Naive thymus-derived CD8-positive, alpha-beta T cell (primary cell): ENCODE results near the gene RAPGEF1. TPM values are rescaled to one million over a fixed set of nuclear protein-coding genes. Genes with fewer than 3 reads are reported as not detected.

Experiments used
- ATAC-seq, 2 donors: fragments of 150-1000 bp; cut with Tn5 transposase in 1 of 2; sonication (Bioruptor Pico), chemical (Tn5 transposase) in 1 of 2; 1 replicate in 1 of 2; 2 replicates in 1 of 2; pipeline ENCODE4 v1.10.0; 2021; ENCODE audit warnings: mild to moderate bottlenecking in 2 of 2, moderate library complexity in 2 of 2
- POLR2A ChIA-PET: fragments of 350-600 bp; sonication (Branson Sonifier 250); formaldehyde crosslinking; loops from one replicate; lab custom pipeline; 2021; ENCODE audit warnings: antibody characterized with exemption; lab: Charles Lee
- DNase-seq, 10 donors: peaks; one replicate each; pipeline versions ENCODE4 v3.0.0 to v3.0.0-alpha.2; 2020 to 2022
- H3K27ac Mint-ChIP-seq, 10 donors: one replicate each; pipeline ENCODE4 v1.8.0; 2020 to 2022; ENCODE audit warnings: mild to moderate bottlenecking in 10 of 10, mixed read lengths in 10 of 10, moderate library complexity in 4 of 10, inconsistent platforms in 1 of 10
- H3K27me3 Mint-ChIP-seq, 5 donors: one replicate each; pipeline ENCODE4 v1.8.0; 2021 to 2022; ENCODE audit warnings: mixed read lengths in 5 of 5
- H3K36me3 Mint-ChIP-seq, 3 donors: one replicate each; pipeline ENCODE4 v1.8.0; 2020 to 2022; ENCODE audit warnings: mixed read lengths in 3 of 3, mild to moderate bottlenecking in 2 of 3, inconsistent platforms in 1 of 3
- H3K4me1 Mint-ChIP-seq, 4 donors: one replicate each; pipeline ENCODE4 v1.8.0; 2021 to 2022; ENCODE audit warnings: mixed read lengths in 4 of 4
- H3K4me3 Mint-ChIP-seq, 10 donors: one replicate each; pipeline ENCODE4 v1.8.0; 2020 to 2022; ENCODE audit warnings: mild to moderate bottlenecking in 10 of 10, mixed read lengths in 10 of 10, moderate library complexity in 6 of 10, inconsistent platforms in 1 of 10
- H3K9me3 Mint-ChIP-seq, 9 donors: one replicate each; pipeline ENCODE4 v1.8.0; 2020 to 2022; ENCODE audit warnings: mixed read lengths in 9 of 9, mild to moderate bottlenecking in 3 of 9, inconsistent platforms in 1 of 9, moderate library complexity in 1 of 9
- polyA plus RNA-seq, 3 donors: library from polyadenylated mRNA; unstranded; fragments of 300-500 nt; fragmentation: Illumina TruSeq; gene quantifications; one replicate each; pipeline ENCODE4 v1.2.3, GENCODE V29; 2021
- total RNA-seq, 8 experiments: library from RNA in 2 of 8; stranded (reverse) in 2 of 8; gene quantifications; one replicate each; pipeline ENCODE4 v1.2.3 and lab custom pipeline; 2021 to 2026

The RAPGEF1 gene
- total and polyA plus RNA-seq, 5 experiments from 2014 or later = 1.6 to 94.7 (median 9.0) TPM

GRCh38 chr9:131611586-131612315 is 128.1 kb downstream of the RAPGEF1 start:
- Mint-ChIP-seq H3K4me3 (no peak overlapping the region), H3K36me3 (peaks cover 0 to 55% (median 12%) of the 10 kb centered on the region in 3 donors), H3K4me1 (peaks cover 0 to 9% (median 6%) of the 10 kb centered on the region in 4 donors), H3K27ac (peak overlapping the region in 1 of 10 donors; percentile 29), H3K27me3 (no peaks in the 10 kb centered on the region), H3K9me3 (no peaks in the 10 kb centered on the region)
- ATAC-seq = no peak
- no peak for DNase-seq
- POLR2A ChIA-PET = no interaction called here

- peaks cover 0 to 45% (median 8%) of the 10 kb centered on the region in 3 donors for H3K36me3 Mint-ChIP-seq
- no peaks in the 10 kb centered on the region for H3K27me3 Mint-ChIP-seq
- H3K4me1 Mint-ChIP-seq = peaks cover 0 to 8% (median 6%) of the 10 kb centered on the region in 4 donors
- ATAC-seq = no peak
- H3K27ac Mint-ChIP-seq = peak overlapping the region in 5 of 10 donors; percentile 8 to 70 (median 57)
- POLR2A ChIA-PET = interaction anchor here (0.6 kb wide), 1 partner anchor 24 kb away, joined by 3 read pairs; no protein-coding TSS in a partner anchor
- no peak for DNase-seq
- H3K9me3 Mint-ChIP-seq = no peaks in the 10 kb centered on the region
- H3K4me3 Mint-ChIP-seq = no peak overlapping the region
Observed at GRCh38 chr9:131610231-131610761, 129.6 kb downstream of the RAPGEF1 start.

- Mint-ChIP-seq H3K36me3 (peaks cover 0 to 49% (median 5%) of the 10 kb centered on the region in 3 donors), H3K27ac (peak overlapping the region in 1 of 10 donors; percentile 57), H3K27me3 (no peaks in the 10 kb centered on the region), H3K4me3 (no peak overlapping the region), H3K9me3 (no peaks in the 10 kb centered on the region), H3K4me1 (peaks cover 0 to 9% (median 6%) of the 10 kb centered on the region in 4 donors)
- no peak for ATAC-seq
- peak in 1 of 10 donors; percentile 4 for DNase-seq
- POLR2A ChIA-PET = no interaction called here
Observed at GRCh38 chr9:131609099-131609830, 130.6 kb downstream of the RAPGEF1 start.

- no peak overlapping the region for H3K4me3 Mint-ChIP-seq
- peaks cover 0 to 9% (median 6%) of the 10 kb centered on the region in 4 donors for H3K4me1 Mint-ChIP-seq
- peaks cover 0 to 52% (median 4%) of the 10 kb centered on the region in 3 donors for H3K36me3 Mint-ChIP-seq
- no peaks in the 10 kb centered on the region for H3K9me3 Mint-ChIP-seq
- POLR2A ChIA-PET = interaction anchor here (0.5 kb wide), 1 partner anchor 433 kb away, joined by 3 read pairs; no protein-coding TSS in a partner anchor
- DNase-seq = peak in 1 of 10 donors; percentile 9
- H3K27me3 Mint-ChIP-seq = no peaks in the 10 kb centered on the region
- peak overlapping the region in 3 of 10 donors; percentile 4 to 57 (median 27) for H3K27ac Mint-ChIP-seq
- ATAC-seq = no peak
Observed at GRCh38 chr9:131608493-131609037, 131.3 kb downstream of the RAPGEF1 start.

DNA sequence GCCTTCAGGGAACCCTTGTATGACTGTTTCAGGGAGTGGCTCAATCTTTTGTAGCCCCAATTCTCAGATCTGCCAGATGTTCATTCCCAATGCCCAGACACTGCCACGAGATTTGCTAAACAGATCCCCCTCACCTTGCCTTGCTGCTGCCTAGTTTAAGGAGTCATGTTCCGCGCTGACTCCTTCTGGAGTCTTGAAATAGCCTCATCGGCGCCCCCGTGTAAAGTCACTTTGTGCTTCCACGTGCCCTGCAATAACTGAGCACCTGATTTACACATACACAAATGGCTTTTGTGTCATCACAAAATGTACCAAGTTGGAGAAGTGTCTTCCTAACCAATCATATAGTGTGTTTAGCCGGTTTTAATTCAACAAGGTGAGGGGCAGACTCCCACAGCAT is 132.3 kb downstream of the RAPGEF1 start:
- H3K4me3 Mint-ChIP-seq = no peak overlapping the region
- H3K27ac Mint-ChIP-seq = peak overlapping the region in 3 of 10 donors; percentile 7 to 43 (median 29)
- peaks cover 0 to 8% (median 3%) of the 10 kb centered on the region in 4 donors for H3K4me1 Mint-ChIP-seq
- POLR2A ChIA-PET = no interaction called here
- peaks cover 0 to 50% (median 0%) of the 10 kb centered on the region in 3 donors for H3K36me3 Mint-ChIP-seq
- no peaks in the 10 kb centered on the region for H3K9me3 Mint-ChIP-seq
- DNase-seq = no peak
- H3K27me3 Mint-ChIP-seq = no peaks in the 10 kb centered on the region
- no peak for ATAC-seq

GRCh38 chr9:131606896-131607567 is 132.8 kb downstream of the RAPGEF1 start:
- no peak overlapping the region for H3K4me3 Mint-ChIP-seq
- H3K36me3 Mint-ChIP-seq = peaks cover 0 to 53% (median 0%) of the 10 kb centered on the region in 3 donors
- ATAC-seq (no peak), DNase-seq (no peak)
- H3K4me1 Mint-ChIP-seq = peaks cover 0 to 10% (median 4%) of the 10 kb centered on the region in 4 donors
- H3K9me3 Mint-ChIP-seq = no peaks in the 10 kb centered on the region
- peak overlapping the region in 4 of 10 donors; percentile 8 to 76 (median 28) for H3K27ac Mint-ChIP-seq
- H3K27me3 Mint-ChIP-seq = no peaks in the 10 kb centered on the region
- POLR2A ChIA-PET = no interaction called here

DNA sequence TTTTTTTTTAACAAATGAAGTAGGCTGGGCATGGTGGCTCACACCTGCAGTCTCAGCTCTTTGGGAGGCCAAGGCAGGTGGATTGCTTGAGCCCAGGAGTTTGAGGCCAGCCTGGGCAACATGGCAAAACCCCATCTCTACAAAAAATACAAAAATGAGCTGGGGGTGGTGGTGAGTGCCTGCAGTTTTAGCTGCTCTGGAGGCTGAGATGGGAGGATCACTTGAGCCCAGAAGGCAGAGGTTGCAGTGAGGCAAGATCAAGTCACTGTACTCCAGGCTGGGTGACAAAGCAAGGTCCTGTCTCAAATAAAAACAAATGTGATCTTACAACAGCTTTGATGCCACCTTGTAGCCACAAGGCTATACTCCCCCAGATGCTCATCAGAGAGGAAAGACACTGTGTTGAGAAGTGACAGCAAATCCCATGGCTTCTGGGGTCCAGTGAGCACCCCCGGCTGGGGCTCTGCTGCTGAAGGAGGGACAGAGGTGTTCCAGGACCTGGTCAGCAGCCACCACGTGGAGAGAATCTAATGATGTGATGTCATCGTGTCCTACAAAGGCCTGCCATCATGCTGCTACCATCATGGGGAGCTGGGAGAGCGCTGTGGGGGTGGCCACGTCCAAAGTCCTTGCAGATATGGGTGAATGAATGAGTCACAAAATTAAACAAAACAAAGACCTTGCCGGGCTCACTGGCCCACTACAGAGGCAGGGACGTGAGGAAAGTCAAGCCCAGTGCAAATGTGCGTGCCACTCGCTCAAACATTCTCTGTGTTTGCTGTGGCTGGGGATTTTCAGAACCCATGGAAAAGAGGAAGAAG is 133.9 kb downstream of the RAPGEF1 start:
- DNase-seq (no peak), ATAC-seq (no peak)
- H3K36me3 Mint-ChIP-seq = peaks cover 0 to 55% (median 4%) of the 10 kb centered on the region in 3 donors
- H3K27me3 Mint-ChIP-seq = no peaks in the 10 kb centered on the region
- H3K4me1 Mint-ChIP-seq = peaks cover 0 to 10% (median 4%) of the 10 kb centered on the region in 4 donors
- POLR2A ChIA-PET = no interaction called here
- H3K9me3 Mint-ChIP-seq = no peaks in the 10 kb centered on the region
- H3K27ac Mint-ChIP-seq = peak overlapping the region in 2 of 10 donors; percentile 14 to 34
- no peak overlapping the region for H3K4me3 Mint-ChIP-seq

DNA sequence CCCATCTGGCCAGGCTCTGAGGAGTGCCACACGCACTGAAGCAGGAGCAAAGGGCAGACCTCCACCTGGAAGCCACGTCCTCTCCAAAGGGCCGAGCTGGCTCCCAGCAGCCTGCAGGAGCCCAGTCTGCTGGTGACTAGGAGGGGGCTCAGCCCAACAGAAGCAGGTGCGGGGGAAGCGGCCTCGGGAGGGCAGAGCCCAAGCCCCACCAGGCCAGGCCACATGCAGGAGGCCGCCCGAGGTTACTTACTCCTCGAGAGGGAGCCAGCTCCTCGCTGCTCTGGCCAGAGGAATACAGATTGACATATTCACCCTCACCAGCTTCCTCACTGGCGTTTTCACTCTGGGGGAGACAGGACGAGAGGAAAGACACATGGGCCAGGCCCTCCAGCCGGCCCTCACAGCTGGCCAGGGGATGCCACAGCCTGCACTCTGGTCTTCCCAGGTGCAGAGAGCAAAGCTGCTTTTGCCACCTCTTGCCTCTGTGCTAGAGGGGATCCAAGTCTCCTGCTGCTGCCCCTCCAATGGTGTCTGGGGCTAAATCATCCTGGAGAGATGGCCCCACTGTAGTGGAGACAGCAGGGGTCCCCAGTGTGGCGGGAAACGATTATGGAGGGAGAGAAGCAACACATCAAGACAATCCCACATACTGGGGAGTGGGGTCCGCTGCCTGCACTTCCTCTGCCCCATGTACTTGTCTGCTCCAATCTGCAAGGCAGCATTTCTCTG is 136.0 kb downstream of the RAPGEF1 start:
- no peak overlapping the region for H3K4me3 Mint-ChIP-seq
- peaks cover 0 to 8% (median 2%) of the 10 kb centered on the region in 4 donors for H3K4me1 Mint-ChIP-seq
- no peaks in the 10 kb centered on the region for H3K27me3 Mint-ChIP-seq
- POLR2A ChIA-PET = no interaction called here
- H3K36me3 Mint-ChIP-seq = peaks cover 0 to 60% (median 4%) of the 10 kb centered on the region in 3 donors
- ATAC-seq (no peak), DNase-seq (no peak)
- H3K27ac Mint-ChIP-seq = peak overlapping the region in 2 of 10 donors; percentile 20 to 63
- H3K9me3 Mint-ChIP-seq = no peaks in the 10 kb centered on the region

GRCh38 chr9:131603199-131603598 is 136.7 kb downstream of the RAPGEF1 start:
- peaks cover 0 to 7% (median 2%) of the 10 kb centered on the region in 4 donors for H3K4me1 Mint-ChIP-seq
- no peak for ATAC-seq
- no peak for DNase-seq
- H3K9me3 Mint-ChIP-seq = no peaks in the 10 kb centered on the region
- H3K36me3 Mint-ChIP-seq = peaks cover 0 to 63% (median 4%) of the 10 kb centered on the region in 3 donors
- H3K4me3 Mint-ChIP-seq = no peak overlapping the region
- peak overlapping the region in 1 of 10 donors; percentile 63 for H3K27ac Mint-ChIP-seq
- H3K27me3 Mint-ChIP-seq = no peaks in the 10 kb centered on the region
- POLR2A ChIA-PET = no interaction called here

- no peak overlapping the region for H3K4me3 Mint-ChIP-seq
- peak overlapping the region in 3 of 10 donors; percentile 6 to 63 (median 11) for H3K27ac Mint-ChIP-seq
- H3K9me3 Mint-ChIP-seq = no peaks in the 10 kb centered on the region
- DNase-seq = no peak
- POLR2A ChIA-PET = interaction anchor here (0.6 kb wide), 1 partner anchor 131 kb away, joined by 5 read pairs; no protein-coding TSS in a partner anchor
- H3K4me1 Mint-ChIP-seq = peaks cover 0 to 4% (median 2%) of the 10 kb centered on the region in 4 donors
- H3K27me3 Mint-ChIP-seq = no peaks in the 10 kb centered on the region
- no peak for ATAC-seq
- peaks cover 0 to 70% (median 4%) of the 10 kb centered on the region in 3 donors for H3K36me3 Mint-ChIP-seq
Observed at GRCh38 chr9:131601683-131602181, 138.1 kb downstream of the RAPGEF1 start.
